Measurements from ENCODE around the gene PRKRA. TPM values are rescaled to one million over a fixed set of nuclear protein-coding genes. Genes with fewer than 3 reads are reported as not detected.

PRKRA gene
- total and polyA plus RNA-seq, 4 donors, result 8.3 to 28.1 (median 13.4) TPM

DNA sequence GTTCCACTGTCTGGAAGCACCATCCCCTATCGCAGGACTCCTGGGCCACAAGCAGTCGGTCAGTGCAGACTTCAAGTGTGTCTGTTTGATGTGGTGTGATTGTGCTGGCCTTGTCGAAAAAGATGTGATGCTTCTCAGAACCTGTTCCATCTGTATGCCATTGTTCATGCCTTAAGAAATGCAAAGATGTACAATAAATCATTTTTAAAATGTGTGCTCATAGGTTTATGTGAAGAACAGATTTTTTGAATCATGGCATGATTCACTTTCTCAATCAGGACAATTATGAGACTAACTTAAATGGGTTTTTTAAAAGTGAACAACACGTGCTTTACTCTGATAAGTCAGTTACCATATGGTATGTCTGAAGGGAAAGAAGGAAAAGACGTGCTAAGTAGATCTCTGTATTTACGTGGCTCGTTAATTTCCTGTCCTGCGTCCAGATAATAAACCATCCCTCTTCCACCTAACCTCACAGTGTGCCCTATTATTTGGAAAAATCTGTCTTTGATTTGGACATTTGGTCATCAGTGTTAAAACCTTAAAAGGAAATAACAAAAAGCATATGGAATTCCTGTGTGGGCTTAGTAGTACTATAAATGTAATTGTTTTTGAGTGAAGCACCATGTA lies 54.9 kb downstream of the PRKRA start:
- Histone ChIP-seq H3K36me3 (ENCODE audit: control insufficient read depth in 4 of 4, insufficient read depth in 3 of 4, low read depth in 1 of 4, low read length in 3 of 4) (peaks cover 0 to 7% (median under 1%) of the 10 kb centered on the region in 4 donors), H3K9me3 (ENCODE audit: control insufficient read depth in 4 of 4, low read length in 3 of 4) (no peaks in the 10 kb centered on the region), H3K27ac (ENCODE audit: low read depth in 1 of 2, low read length in 2 of 2) (no peak overlapping the region), H3K4me1 (ENCODE audit: control insufficient read depth in 4 of 4, insufficient read depth in 4 of 4, low read length in 3 of 4) (no peaks in the 10 kb centered on the region), H3K4me3 (ENCODE audit: low read depth in 1 of 3, low read length in 3 of 3) (no peak overlapping the region), H3K27me3 (ENCODE audit: control insufficient read depth in 4 of 4, insufficient read depth in 4 of 4, low read length in 3 of 4) (no peaks in the 10 kb centered on the region), H3K9ac (ENCODE audit: low read depth in 1 of 2, low read length in 2 of 2) (no peak overlapping the region)
- TF ChIP-seq, protein P1, sequence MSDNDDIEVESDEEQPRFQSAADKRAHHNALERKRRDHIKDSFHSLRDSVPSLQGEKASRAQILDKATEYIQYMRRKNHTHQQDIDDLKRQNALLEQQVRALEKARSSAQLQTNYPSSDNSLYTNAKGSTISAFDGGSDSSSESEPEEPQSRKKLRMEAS (IDR thresholded peaks at IDR 0.05), result no peak
- TF ChIP-seq, protein P2, sequence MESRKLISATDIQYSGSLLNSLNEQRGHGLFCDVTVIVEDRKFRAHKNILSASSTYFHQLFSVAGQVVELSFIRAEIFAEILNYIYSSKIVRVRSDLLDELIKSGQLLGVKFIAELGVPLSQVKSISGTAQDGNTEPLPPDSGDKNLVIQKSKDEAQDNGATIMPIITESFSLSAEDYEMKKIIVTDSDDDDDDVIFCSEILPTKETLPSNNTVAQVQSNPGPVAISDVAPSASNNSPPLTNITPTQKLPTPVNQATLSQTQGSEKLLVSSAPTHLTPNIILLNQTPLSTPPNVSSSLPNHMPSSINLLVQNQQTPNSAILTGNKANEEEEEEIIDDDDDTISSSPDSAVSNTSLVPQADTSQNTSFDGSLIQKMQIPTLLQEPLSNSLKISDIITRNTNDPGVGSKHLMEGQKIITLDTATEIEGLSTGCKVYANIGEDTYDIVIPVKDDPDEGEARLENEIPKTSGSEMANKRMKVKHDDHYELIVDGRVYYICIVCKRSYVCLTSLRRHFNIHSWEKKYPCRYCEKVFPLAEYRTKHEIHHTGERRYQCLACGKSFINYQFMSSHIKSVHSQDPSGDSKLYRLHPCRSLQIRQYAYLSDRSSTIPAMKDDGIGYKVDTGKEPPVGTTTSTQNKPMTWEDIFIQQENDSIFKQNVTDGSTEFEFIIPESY (IDR thresholded peaks at IDR 0.05), result no peak
- TF ChIP-seq RAD21 (IDR thresholded peaks at IDR 0.05), result no peak
- TF ChIP-seq RXRA (IDR thresholded peaks at IDR 0.05), result no peak
- no peak for TF ChIP-seq YY1 (IDR thresholded peaks at IDR 0.05)
- no peak for TF ChIP-seq EGR1 (IDR thresholded peaks at IDR 0.05; ENCODE audit: low read depth in 2 of 2)
- no peak for TF ChIP-seq JUND (IDR thresholded peaks at IDR 0.05)
- TF ChIP-seq, protein P3, sequence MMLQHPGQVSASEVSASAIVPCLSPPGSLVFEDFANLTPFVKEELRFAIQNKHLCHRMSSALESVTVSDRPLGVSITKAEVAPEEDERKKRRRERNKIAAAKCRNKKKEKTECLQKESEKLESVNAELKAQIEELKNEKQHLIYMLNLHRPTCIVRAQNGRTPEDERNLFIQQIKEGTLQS (IDR thresholded peaks at IDR 0.05), result no peak
- TF ChIP-seq, protein P4, sequence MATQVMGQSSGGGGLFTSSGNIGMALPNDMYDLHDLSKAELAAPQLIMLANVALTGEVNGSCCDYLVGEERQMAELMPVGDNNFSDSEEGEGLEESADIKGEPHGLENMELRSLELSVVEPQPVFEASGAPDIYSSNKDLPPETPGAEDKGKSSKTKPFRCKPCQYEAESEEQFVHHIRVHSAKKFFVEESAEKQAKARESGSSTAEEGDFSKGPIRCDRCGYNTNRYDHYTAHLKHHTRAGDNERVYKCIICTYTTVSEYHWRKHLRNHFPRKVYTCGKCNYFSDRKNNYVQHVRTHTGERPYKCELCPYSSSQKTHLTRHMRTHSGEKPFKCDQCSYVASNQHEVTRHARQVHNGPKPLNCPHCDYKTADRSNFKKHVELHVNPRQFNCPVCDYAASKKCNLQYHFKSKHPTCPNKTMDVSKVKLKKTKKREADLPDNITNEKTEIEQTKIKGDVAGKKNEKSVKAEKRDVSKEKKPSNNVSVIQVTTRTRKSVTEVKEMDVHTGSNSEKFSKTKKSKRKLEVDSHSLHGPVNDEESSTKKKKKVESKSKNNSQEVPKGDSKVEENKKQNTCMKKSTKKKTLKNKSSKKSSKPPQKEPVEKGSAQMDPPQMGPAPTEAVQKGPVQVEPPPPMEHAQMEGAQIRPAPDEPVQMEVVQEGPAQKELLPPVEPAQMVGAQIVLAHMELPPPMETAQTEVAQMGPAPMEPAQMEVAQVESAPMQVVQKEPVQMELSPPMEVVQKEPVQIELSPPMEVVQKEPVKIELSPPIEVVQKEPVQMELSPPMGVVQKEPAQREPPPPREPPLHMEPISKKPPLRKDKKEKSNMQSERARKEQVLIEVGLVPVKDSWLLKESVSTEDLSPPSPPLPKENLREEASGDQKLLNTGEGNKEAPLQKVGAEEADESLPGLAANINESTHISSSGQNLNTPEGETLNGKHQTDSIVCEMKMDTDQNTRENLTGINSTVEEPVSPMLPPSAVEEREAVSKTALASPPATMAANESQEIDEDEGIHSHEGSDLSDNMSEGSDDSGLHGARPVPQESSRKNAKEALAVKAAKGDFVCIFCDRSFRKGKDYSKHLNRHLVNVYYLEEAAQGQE (IDR thresholded peaks at IDR 0.05), result no peak
- no peak for TF ChIP-seq SP1 (IDR thresholded peaks at IDR 0.05)
- TF ChIP-seq, protein P5, sequence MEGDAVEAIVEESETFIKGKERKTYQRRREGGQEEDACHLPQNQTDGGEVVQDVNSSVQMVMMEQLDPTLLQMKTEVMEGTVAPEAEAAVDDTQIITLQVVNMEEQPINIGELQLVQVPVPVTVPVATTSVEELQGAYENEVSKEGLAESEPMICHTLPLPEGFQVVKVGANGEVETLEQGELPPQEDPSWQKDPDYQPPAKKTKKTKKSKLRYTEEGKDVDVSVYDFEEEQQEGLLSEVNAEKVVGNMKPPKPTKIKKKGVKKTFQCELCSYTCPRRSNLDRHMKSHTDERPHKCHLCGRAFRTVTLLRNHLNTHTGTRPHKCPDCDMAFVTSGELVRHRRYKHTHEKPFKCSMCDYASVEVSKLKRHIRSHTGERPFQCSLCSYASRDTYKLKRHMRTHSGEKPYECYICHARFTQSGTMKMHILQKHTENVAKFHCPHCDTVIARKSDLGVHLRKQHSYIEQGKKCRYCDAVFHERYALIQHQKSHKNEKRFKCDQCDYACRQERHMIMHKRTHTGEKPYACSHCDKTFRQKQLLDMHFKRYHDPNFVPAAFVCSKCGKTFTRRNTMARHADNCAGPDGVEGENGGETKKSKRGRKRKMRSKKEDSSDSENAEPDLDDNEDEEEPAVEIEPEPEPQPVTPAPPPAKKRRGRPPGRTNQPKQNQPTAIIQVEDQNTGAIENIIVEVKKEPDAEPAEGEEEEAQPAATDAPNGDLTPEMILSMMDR (IDR thresholded peaks at IDR 0.05; ENCODE audit: low read depth, low read length, missing input control), result no peak
- TF ChIP-seq HNF4G (IDR thresholded peaks at IDR 0.05), result no peak
- no peak for TF ChIP-seq FOXA1 (IDR thresholded peaks at IDR 0.05)
- no peak for TF ChIP-seq FOXA2 (IDR thresholded peaks at IDR 0.05)
- no peak for TF ChIP-seq HNF4A (conservative IDR thresholded peaks at IDR 0.05)
- 90% methylated on average over 8 of the region's 8 CpGs for WGBS
- no peak for DNase-seq (ENCODE audit: low spot score)

DNA sequence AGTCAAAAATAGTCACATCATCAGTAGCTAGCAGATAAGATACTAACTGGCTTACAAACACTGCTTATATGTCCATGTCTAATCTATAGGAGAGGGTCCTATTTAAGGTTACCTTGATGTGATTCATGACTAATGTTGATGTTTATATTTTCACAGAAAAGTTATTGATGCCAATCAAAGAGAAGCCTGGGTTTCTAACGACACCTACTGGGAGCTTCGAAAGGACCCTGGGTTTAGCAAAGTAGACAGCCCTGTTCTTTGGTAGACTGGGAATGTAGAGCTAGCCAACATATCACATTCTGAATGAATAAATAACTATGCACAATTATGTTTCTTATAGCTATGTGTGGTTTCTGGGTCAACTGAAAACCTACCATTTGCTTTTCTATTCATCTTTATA lies 55.7 kb downstream of the PRKRA start:
- no peak overlapping the region for H3K9ac ChIP-seq (ENCODE audit: low read depth in 1 of 2, low read length in 2 of 2)
- 93% methylated on average over 2 of the region's 2 CpGs for WGBS
- TF ChIP-seq, protein P5 (IDR thresholded peaks at IDR 0.05; ENCODE audit: low read depth, low read length, missing input control), result no peak
- TF ChIP-seq YY1 (IDR thresholded peaks at IDR 0.05), result no peak
- TF ChIP-seq, protein P4 (IDR thresholded peaks at IDR 0.05), result no peak
- TF ChIP-seq HNF4A (conservative IDR thresholded peaks at IDR 0.05), result no peak
- no peak for TF ChIP-seq TAF1 (conservative IDR thresholded peaks at IDR 0.05)
- no peak for TF ChIP-seq SP1 (IDR thresholded peaks at IDR 0.05)
- TF ChIP-seq, protein P1 (IDR thresholded peaks at IDR 0.05), result no peak
- no peak for TF ChIP-seq FOXA1 (IDR thresholded peaks at IDR 0.05)
- TF ChIP-seq, protein P3 (IDR thresholded peaks at IDR 0.05), result no peak
- no peak for TF ChIP-seq JUND (IDR thresholded peaks at IDR 0.05)

More for the DNA sequence above, 55.7 kb downstream of the PRKRA start:
- no peaks in the 10 kb centered on the region for H3K4me1 ChIP-seq (ENCODE audit: control insufficient read depth in 4 of 4, insufficient read depth in 4 of 4, low read length in 3 of 4)
- no peaks in the 10 kb centered on the region for H3K27me3 ChIP-seq (ENCODE audit: control insufficient read depth in 4 of 4, insufficient read depth in 4 of 4, low read length in 3 of 4)
- no peak overlapping the region for H3K4me3 ChIP-seq (ENCODE audit: low read depth in 1 of 3, low read length in 3 of 3)
- no peak overlapping the region for H3K27ac ChIP-seq (ENCODE audit: low read depth in 1 of 2, low read length in 2 of 2)
- no peaks in the 10 kb centered on the region for H3K9me3 ChIP-seq (ENCODE audit: control insufficient read depth in 4 of 4, low read length in 3 of 4)
- DNase-seq (ENCODE audit: low spot score), result no peak
- peaks cover 0 to 7% (median under 1%) of the 10 kb centered on the region in 4 donors for H3K36me3 ChIP-seq (ENCODE audit: control insufficient read depth in 4 of 4, insufficient read depth in 3 of 4, low read depth in 1 of 4, low read length in 3 of 4)
